Ecto neural progenitor cell (in vitro differentiated cells): ENCODE data around the gene ZC3H13.
A peak's percentile ranks its signal among the peaks of the same experiment; 100 is the strongest.

Experiments used
- DNase-seq: peaks from one replicate; pipeline ENCODE4 v3.0.0-alpha.2; 2018; ENCODE audit warnings: low spot score

ZC3H13 gene, protein sequence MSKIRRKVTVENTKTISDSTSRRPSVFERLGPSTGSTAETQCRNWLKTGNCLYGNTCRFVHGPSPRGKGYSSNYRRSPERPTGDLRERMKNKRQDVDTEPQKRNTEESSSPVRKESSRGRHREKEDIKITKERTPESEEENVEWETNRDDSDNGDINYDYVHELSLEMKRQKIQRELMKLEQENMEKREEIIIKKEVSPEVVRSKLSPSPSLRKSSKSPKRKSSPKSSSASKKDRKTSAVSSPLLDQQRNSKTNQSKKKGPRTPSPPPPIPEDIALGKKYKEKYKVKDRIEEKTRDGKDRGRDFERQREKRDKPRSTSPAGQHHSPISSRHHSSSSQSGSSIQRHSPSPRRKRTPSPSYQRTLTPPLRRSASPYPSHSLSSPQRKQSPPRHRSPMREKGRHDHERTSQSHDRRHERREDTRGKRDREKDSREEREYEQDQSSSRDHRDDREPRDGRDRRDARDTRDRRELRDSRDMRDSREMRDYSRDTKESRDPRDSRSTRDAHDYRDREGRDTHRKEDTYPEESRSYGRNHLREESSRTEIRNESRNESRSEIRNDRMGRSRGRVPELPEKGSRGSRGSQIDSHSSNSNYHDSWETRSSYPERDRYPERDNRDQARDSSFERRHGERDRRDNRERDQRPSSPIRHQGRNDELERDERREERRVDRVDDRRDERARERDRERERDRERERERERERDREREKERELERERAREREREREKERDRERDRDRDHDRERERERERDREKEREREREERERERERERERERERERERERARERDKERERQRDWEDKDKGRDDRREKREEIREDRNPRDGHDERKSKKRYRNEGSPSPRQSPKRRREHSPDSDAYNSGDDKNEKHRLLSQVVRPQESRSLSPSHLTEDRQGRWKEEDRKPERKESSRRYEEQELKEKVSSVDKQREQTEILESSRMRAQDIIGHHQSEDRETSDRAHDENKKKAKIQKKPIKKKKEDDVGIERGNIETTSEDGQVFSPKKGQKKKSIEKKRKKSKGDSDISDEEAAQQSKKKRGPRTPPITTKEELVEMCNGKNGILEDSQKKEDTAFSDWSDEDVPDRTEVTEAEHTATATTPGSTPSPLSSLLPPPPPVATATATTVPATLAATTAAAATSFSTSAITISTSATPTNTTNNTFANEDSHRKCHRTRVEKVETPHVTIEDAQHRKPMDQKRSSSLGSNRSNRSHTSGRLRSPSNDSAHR (N-terminal part only)

DNA sequence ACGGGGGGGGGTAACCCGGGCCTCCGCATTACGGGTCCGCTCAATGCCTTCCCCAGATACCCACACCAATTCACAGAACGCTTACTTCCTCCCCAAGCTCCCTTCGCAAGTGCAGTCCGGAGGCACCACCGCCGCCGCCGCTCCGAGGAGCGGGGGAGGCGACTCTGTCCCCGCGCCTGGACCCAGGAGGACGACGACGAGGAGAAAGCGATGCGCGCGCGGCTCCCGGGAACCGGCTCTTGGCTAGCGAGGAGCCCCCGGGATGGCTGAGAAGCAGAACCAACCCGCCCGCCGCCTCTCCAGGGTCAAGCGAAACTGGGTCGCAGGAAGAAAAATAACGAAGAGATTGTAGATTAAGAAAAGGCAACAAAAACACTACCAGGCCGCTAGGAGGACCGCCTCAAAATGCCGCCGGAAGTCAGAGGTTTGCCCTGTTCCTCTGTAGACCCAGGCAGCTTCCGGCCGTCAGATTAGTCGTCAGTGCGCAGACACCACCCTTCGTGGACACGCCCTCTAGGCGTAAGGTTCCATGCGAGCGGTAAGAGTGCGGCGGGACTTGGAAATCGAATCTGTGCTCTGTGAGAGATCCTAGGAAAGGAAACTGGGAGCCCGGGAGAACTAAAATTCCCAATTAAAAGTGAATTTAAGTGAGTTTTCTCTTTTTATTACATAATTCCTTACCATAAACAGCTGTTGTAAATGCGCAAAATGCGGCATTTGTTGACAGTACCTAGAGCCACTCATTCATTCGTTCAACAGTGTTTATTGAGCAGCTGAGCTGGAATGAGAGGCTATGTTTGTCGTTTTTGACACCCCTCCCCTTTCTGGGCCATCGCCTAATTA, at the start of gene ZC3H13:
Gene ZC3H13, minus strand, starts transcription at position 428 of the 843 bp plus-strand sequence. CDS start 7,239 bp downstream, outside the sequence.
- DNase-seq: peak; percentile 92

DNA sequence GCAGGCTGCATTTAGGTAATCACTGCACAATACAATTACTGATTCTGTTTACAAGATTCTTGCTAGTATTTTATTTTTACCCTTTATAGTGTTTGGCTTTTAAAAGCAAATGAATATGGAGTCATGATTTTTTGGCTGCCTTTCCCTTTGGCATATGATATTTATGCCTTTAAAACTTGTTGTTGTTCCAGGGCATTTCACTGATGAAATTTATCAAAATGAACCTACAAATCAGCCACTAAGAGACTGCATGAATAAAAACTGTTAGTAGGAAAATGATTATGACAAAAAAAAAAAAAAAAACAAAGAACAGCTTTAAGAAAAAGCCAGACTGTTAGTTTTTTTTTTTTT, 49.7 kb upstream of the ZC3H13 start:
- no peak for DNase-seq

DNA sequence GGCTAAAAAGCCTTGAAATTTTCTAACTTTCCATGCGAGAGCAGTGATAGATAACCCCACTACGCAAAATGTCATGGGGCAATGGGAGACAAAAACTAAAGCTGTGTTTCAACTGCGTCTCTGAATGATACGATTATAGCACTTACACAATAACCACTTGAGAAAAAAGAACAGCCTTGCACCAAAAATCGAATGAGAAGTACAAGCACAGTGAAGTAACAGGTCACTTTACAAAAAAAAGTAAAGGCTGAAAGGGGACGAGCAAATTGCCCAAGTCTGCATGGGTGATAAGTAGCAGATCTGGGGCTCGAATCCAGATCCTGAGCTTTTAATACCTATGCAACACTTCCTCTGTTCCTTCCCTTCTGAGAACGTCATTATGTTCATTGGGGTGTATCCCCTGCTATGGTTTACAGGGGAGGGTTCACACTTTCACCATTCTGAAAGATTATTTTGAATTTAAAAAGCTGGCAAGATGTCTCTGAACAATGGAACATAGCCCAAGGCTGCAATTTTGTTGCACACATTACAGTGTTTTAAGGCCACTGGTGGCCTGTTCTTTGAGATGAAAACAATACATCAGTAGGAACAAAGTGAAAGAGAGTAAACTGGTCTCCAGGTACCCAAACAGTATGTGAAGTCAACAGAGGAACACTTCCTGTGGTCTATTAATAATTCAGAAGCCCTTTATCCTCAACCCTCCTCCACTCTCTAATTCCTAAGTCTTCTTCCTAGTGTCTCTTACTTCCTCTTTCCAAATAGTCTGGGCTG, 49.1 kb upstream of the ZC3H13 start:
- no peak for DNase-seq

DNA sequence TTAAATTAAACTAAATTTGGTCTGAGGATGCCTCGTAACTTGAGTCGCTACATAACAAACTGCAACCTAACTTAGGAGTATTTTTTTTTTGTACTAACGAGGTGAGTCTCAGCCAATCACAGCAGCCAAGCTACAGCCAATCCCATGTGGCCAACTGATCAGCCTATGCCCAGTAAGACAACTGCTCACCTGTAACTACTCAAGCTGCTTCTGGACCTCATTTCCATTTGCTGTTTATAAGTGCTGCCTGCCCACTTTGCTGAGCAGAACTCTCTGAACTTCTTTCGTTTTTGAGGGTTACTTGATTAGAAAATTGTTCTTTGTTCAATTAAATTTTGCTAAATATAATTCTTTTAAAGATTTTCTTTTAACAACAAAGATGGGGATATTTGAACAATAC, 48.5 kb upstream of the ZC3H13 start:
- no peak for DNase-seq

DNA sequence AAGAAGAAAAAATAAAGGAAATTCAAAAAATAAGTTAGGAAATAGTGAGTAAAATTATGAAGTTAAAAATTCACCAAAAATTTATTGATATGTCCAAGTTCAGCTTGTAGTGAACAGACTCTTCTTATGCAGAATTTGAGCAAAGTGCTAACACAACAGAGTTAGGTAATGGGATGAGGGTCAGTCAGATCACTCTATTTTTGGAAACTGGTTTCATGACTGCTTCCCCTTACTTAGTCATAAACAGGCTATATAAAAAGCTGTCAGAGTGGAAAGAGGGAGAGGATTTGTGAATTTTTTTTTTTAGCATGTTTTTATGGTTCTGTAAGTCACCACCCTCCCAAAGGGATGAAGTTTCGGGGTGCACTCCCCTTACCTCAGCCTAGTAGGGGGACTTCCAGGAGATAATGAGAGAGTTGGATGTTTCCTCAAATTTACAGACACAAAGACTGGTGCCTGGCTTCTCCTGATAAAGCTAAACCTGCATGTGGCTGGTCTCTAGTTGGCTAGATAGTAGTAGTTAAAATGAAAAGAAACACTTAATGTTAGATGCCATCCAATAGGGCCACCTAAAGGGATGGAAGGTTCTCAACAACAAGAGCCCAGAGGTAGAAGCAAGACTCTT, 47.8 kb upstream of the ZC3H13 start:
- DNase-seq: no peak

DNA sequence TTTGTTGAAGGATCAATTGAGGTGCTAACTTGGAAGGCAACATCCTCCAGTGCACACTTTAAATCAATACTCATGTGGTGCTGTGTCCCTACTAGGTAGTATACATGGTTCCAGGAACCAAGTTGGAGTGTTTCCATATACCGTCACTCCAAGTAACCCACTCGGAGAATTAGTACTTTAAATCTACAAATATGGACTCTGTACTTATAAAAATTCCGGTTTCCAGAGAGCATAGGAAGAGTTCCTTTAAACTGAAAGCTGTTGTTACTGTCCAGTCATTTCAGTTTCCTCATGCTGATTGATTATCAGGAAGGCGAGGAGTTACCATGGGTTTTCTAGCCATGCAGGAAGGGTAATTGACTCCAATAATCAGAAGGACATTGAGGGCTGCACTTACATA, 45.1 kb upstream of the ZC3H13 start:
- no peak for DNase-seq

DNA sequence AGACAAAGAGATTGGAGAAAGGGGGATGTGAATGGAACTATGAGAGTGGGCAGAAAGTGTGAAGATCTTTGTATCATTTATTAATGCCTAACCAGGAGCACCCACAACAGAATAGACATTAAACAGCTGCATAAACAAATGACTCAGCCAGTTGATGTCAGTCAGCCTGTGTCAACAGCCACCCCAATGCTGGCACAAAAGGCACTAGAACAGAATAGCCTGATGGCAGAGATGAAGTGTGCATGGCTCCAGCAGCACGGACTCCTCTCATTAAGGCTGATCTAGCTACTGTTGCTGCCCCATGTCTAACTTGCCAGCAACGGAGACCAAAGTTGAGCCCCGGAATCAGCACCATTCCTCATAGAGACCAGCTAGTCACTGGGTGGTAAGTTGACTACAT, 44.5 kb upstream of the ZC3H13 start:
- no peak for DNase-seq

DNA sequence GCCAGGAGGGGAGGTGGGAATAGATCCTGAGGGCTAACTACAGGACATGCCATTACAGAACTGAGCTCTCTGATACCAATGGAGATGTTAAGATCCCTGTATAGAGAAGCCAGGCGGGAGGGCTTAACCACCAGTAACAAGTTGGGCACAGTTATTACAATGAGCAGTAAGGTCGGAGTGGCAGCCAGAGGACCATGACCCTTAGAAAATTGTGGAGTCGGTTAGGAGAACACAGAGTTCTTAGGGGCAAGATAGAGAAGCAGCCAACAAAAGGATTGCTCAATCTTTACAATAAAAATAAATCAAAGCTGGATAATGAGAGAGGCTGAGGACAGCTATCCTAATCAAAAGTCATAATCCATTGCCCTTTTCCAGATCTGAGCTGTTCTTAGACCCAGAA, 41.9 kb upstream of the ZC3H13 start:
- DNase-seq: no peak

DNA sequence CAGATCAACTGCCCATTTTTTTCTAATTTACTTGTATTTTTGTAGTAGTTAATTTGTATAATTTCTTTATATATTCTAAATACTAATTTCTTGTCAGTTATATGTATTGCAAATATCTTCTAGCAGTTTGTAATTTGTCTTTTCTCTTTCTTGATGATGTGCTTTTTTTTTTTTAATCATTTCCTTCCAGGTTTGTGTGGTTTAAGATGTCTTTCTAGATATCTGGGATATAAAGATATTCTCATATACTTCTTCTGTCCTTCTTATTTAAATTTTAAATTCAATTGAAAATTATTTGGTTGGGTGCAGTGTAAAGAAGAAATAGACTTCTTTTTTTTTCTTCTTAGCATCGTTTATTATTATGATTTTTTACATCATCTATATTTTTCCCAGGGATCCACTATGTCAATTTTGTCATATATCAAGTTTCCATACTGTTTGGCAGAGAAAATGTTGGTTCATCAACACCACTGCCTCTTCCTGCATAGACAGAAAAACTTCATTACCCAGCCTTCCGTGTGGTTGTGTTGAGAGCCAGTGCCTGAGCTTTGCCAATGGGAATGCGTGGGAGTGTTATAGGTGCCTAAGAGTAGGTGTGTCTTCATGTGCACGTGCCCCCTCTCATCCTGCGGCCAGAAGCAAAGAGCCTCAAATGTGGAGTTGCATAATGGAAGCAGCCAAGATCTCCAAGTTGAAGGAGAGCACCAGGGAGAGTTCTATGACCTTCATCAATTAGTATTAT, 36.4 kb upstream of the ZC3H13 start:
- DNase-seq: no peak

DNA sequence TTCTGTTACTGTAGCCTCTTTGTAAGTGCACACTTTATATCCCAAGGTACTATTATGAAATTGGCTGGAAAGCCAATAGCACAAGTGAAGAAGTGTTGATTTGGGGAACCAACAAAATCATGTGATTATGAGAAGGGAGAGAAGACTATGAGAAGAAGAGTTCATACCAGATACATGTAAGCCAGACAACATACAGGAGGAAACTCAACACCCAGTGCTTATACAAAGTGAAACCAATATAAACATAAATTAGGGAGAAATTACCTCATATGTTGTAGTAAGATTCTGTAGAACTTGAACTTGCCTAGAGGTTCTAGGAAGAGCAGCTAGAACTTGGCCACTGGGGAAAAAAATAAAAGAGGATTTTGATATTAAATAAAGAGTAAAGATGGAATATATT, 34.9 kb upstream of the ZC3H13 start:
- DNase-seq: no peak

DNA sequence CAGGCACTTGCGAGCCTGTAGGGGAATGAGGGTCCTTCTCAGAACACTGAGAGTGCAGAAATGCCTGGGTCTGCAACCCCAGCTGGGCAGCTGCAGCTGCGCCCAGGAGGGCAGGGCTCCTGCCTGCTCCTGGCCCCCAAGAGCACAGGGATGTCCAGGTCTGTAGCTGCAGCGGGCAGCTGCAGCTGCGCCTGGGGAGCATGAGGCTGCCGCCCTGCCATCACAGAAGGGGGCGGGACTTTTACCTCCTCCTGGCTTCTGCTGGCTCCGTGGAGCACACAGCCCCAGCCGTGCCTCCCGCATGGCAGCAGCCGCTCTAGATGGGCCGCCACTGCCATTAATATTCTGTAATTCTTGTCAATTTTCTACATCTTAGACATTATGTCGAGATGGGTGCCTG, 34.4 kb upstream of the ZC3H13 start:
- DNase-seq: no peak

DNA sequence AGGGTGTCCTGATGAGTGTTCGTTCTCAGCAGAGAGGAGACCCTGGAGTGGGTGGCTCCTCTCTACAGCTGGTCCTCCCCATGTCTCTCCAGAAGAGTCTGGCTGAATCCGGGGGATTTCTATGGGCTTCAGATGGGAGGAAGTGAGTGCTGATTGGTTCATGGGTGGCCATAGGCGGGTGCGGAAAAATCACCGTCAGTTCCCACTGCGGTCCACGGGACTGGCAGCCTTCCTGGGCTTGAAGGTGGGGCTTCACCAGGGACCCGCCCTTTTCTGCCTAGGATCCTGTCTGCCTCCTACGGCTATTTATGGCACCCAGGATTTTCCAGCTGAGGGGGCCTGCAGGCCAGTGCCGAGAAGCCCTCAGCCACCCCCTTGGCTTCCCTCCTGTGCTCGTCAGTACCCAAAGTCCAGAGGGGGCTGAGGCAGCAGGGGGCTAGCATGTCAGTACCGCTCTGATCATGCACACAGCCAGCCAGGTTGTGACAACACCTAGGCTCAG, 33.9 kb upstream of the ZC3H13 start:
- DNase-seq: no peak

DNA sequence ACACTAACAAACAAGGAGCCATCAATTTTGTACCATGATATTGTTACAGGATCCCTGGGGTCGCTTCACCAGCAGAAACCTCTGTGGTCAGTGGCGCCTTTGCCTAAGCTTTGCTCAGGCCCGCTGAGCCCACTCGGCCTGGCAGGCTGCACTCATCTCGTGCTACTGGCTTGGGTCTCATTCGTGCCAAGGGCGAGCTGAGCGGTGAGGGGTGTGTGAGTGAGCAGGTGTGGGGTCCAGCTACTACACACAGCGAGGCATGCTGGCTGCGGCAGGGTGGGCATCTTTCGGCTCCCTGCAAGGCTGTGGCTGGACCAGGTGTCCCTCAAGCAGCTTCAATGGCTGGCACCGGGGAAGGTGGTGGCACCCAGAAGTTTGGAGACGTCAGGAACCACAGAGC, 33.2 kb upstream of the ZC3H13 start:
- DNase-seq: no peak

DNA sequence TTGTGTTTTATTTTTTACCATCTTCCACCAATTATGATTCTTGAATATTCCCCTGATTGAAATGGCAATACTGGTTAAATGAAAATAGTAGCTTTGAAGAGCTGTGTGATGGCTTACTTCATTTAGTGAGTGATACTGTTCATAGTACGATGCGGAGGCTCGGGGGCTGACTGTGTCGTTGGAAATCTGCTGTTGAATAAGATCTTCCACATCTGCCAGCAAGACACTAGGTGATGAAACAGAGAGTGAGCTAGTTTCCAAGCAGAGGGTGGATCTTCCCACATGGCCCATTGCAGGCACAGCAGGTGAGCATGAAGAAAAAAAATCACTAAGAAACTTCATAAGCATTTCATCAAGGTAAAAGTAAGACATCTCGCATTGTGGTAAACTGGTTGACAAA, 29.8 kb upstream of the ZC3H13 start:
- DNase-seq: no peak

DNA sequence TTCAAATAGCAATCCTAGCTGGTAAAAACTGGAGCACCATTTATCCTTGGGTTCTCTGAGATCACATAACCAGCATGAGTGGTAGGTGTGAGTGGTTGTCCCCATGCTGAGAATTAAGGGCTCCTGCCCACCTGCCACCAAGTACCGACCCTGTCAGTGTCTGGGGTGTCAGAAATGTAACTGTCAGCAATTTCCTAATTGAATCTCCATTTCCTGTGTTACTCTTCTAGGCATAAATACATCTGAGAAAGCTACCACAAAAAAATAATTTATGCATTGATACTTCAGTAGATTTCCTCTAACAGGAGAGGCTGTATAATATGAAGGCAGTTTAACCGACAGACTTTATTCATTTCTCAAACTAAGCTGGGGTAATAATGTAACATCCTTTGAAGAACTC, 27.2 kb upstream of the ZC3H13 start:
- DNase-seq: no peak

DNA sequence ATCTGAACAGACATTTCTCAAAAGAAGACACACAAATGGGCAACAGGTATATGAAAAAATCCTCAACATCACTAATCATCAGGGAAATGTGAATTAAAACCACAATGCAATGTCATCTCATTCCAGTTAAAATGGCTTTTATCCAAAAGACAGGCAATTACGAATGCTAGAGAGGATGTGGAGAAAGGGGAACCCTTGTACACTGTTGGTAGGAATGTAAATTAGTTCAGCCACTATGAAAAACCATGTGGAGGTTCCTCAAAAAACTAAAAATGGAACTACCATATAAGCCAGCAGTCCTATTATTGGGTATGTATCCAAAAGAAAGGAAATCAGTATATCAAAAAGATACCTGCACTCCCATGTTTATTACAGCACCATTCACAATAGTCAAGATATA, 24.7 kb upstream of the ZC3H13 start:
- DNase-seq: no peak

DNA sequence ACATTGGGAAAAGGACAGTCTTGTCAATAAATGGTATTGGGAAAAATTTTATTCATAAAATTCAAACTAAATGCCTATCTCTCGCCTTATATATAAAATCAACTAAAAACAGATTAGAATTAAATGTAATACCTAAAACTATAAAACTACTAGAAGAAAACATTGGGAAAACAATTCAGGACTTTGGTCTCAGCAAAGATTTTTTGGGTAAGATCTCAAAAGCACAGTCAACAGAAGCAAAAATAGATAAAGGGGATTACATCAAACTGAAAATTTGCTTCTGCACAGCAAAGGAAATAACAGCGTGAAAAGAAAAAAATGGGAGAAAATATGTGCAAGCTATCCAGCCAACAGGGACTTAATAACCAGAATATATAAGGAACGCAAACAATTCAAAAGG, 24.3 kb upstream of the ZC3H13 start:
- DNase-seq: no peak

DNA sequence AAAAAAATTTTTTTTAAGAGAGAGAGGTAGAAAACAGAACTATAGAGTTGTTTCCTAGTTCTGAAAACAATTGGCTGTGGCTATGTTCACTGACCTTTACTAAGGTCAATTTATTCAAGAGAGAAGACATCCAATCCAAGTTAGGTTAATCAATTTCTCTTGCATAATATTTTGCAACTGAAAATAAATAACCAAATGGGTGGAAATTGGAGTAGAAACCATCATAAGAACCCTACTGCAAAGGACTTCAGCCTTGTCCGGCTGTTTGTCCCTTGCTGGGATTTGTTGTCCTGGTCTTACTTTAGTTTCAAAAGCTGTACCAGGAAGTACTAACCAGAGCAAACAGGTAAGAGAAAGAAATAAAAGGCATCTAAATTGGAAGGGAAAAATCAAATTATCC, 23.3 kb upstream of the ZC3H13 start:
- DNase-seq: no peak

DNA sequence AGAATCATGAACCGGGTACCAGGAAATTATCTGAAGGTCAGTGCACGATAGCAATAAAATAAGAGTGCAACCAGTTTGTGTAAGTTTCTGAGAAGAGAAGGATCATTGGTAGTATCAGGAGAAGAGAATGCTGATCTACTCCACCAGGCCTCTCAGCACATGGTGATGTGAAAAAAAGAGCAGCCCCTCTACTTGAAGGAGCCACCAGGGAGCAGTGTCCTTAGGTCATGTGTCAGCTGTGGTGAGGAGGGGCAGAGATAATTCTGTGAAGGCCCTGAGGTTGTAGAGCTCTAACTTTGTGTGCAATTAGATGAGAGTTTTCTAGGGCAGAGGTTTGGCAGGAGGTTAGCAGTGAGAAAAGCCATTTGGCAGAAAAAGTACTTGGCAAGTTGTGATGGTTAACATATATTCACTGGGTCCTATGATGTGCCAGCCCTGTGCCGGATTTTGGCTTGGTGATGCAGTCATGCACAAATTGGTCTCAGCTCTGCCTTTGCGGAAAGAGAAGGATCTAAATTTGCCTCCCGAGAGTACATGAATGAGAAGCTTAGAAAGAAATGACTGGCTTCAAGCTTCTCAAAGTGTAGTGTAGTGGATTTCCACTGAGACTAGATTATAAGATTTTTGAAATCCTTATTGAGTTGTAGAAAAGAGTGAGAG, 19.2 kb upstream of the ZC3H13 start:
- no peak for DNase-seq
